NB4 (cell line): ENCODE measurements around the gene SYNE1.

ENCODE experiments used
- MYC ChIP-seq: IDR thresholded peaks from 2 replicates; pipeline ENCODE4 v1.6.1; 2011; ENCODE audit warnings: low read depth, low read length
- POLR2A ChIP-seq: IDR thresholded peaks from 2 replicates; pipeline ENCODE4 v1.6.1; 2011; ENCODE audit warnings: mild to moderate bottlenecking; ENCODE audit not compliant: insufficient read length; ENCODE audit errors: extremely low read depth
- TF ChIP-seq, protein P1 (sequence below): IDR thresholded peaks from one replicate; pipeline ENCODE4 v1.5.1; 2012; ENCODE audit warnings: low read depth, low read length
- TF ChIP-seq, protein P2 (sequence below): IDR thresholded peaks from 2 replicates; pipeline ENCODE4 v1.6.1; 2011; ENCODE audit warnings: low read depth, low read length

DNA sequence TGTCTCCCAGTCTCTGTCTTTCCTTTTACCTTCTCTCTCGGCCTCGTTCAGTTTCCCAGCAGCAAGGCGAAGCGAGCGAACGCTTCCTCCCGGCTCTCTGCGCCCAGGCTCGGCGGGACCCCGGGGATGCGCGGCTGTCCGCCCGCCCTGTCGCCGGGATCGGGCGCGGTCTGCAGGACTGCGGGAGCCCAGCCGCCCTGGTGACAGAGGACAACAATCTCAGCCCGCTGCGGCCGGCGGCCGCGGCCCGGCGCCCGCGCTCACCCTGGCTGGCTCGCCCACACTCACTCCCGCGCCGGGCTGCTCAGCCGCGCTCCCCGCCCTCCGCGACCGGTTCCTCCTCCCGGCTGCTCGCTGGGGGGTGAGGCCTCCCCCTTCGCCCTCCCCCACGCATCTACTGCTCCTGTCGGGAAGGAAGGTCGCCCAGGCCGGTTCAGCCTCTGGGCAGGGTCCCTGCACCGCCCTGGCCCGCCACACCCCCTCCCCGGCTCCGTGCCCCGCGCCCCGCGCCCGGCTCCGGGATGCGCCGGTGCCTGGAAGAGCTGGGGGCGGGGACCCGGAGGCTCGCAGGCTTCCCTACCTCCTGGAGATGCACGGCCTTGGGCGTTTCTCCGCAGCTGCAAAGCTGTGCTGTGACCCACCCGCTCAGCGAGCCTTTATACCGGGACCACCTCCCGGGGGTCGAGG, 410 bp downstream of the SYNE1 start:
- TF ChIP-seq, protein P1, sequence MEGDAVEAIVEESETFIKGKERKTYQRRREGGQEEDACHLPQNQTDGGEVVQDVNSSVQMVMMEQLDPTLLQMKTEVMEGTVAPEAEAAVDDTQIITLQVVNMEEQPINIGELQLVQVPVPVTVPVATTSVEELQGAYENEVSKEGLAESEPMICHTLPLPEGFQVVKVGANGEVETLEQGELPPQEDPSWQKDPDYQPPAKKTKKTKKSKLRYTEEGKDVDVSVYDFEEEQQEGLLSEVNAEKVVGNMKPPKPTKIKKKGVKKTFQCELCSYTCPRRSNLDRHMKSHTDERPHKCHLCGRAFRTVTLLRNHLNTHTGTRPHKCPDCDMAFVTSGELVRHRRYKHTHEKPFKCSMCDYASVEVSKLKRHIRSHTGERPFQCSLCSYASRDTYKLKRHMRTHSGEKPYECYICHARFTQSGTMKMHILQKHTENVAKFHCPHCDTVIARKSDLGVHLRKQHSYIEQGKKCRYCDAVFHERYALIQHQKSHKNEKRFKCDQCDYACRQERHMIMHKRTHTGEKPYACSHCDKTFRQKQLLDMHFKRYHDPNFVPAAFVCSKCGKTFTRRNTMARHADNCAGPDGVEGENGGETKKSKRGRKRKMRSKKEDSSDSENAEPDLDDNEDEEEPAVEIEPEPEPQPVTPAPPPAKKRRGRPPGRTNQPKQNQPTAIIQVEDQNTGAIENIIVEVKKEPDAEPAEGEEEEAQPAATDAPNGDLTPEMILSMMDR = no peak
- TF ChIP-seq, protein P2, sequence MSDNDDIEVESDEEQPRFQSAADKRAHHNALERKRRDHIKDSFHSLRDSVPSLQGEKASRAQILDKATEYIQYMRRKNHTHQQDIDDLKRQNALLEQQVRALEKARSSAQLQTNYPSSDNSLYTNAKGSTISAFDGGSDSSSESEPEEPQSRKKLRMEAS = no peak
- TF ChIP-seq POLR2A (no peak), MYC (no peak)
